Panc1 (cell line): ENCODE results near the gene IFT80. TPM values are rescaled to one million over a fixed set of nuclear protein-coding genes. Genes with fewer than 3 reads are reported as not detected.
"Not testable (repeated sequence)": the region's sequence is repeated elsewhere in the genome, so short reads cannot be mapped to it uniquely, and the experiment has no call there.

ENCODE experiments used
- ATAC-seq: fragments of 200-7000 bp; cut with Tn5 transposase; 2 replicates; pipeline ENCODE4 v1.9.1; 2020; ENCODE audit warnings: mild to moderate bottlenecking, moderate library complexity
- BruUV-seq: library from RNA; stranded (reverse); fragments of 400-500 nt; replicated peaks from 2 replicates; lab custom pipeline; 2021; lab: Mats Ljungman, UMichigan
- CTCF ChIA-PET: fragments of 300-600 bp; sonication (Branson Sonifier 250); formaldehyde crosslinking; loops from one replicate; lab custom pipeline; 2022; ENCODE audit warnings: antibody characterized with exemption; lab: Charles Lee
- POLR2A ChIA-PET: fragments of 300-600 bp; sonication (Branson Sonifier 250); formaldehyde crosslinking; loops from one replicate; lab custom pipeline; 2022; ENCODE audit warnings: antibody characterized with exemption; lab: Charles Lee
- DNase-seq: peaks from one replicate; pipeline ENCODE4 v3.0.0-alpha.2; 2010; ENCODE audit warnings: low read depth, low spot score
- H3K27ac ChIP-seq: 2 replicates; pipeline ENCODE4 v1.5.1; 2011; ENCODE audit warnings: mild to moderate bottlenecking, low read length, inconsistent platforms
- H3K27me3 ChIP-seq: fragments of 200-500 bp; sonication (Bioruptor generic); 2 replicates; pipeline ENCODE4 v1.6.0; 2014; ENCODE audit warnings: low read length, inconsistent platforms; ENCODE audit not compliant: control insufficient read depth, insufficient read depth
- H3K36me3 ChIP-seq: fragments of 200-500 bp; sonication (Bioruptor generic); 2 replicates; pipeline ENCODE4 v1.5.1; 2014; ENCODE audit warnings: inconsistent platforms, mild to moderate bottlenecking, low read length, moderate library complexity; ENCODE audit not compliant: control insufficient read depth, insufficient read depth
- H3K4me1 ChIP-seq: 2 replicates; pipeline ENCODE4 v1.5.1; 2011; ENCODE audit warnings: inconsistent platforms, mild to moderate bottlenecking, low read length, moderate library complexity; ENCODE audit not compliant: control insufficient read depth, insufficient read depth
- H3K4me3 ChIP-seq, 2 experiments: 2 replicates each; pipeline ENCODE4 v1.5.1; 2011 to 2012; ENCODE audit warnings: low read depth in 2 of 2, low read length in 2 of 2, mild to moderate bottlenecking in 2 of 2, inconsistent platforms in 1 of 2, moderate library complexity in 1 of 2
- H3K9me3 ChIP-seq: fragments of 200-500 bp; sonication (Bioruptor generic); 2 replicates; pipeline ENCODE4 v1.5.1; 2014; ENCODE audit warnings: low read depth, mild to moderate bottlenecking, inconsistent platforms, low read length, moderate library complexity; ENCODE audit not compliant: control insufficient read depth, insufficient read depth
- POLR2AphosphoS5 ChIP-seq: IDR thresholded peaks from 2 replicates; pipeline ENCODE4 v1.6.1; 2012; ENCODE audit warnings: mild to moderate bottlenecking, low read depth, low read length, moderate library complexity
- REST ChIP-seq, 2 experiments: IDR thresholded peaks; 2 replicates each; pipeline ENCODE4 v1.6.1; 2011 to 2012; ENCODE audit warnings: low read depth in 2 of 2, control low read depth in 1 of 2, low read length in 1 of 2, mild to moderate bottlenecking in 1 of 2, moderate library complexity in 1 of 2; ENCODE audit not compliant: insufficient read depth in 1 of 2
- SIN3A ChIP-seq: IDR thresholded peaks from 2 replicates; pipeline ENCODE4 v1.6.1; 2012; ENCODE audit warnings: low read depth, mild to moderate bottlenecking, low read length, moderate library complexity, borderline replicate concordance; ENCODE audit not compliant: insufficient read depth
- TCF7L2 ChIP-seq: IDR thresholded peaks from 2 replicates; pipeline ENCODE4 v1.6.1; 2011; ENCODE audit warnings: mild to moderate bottlenecking, low read depth, low read length, inconsistent platforms
- in situ Hi-C: cut with HindIII; loops from 2 replicates; pipeline ENCODE4 v1.10.0; 2016; ENCODE audit warnings: low sequenced_read_pairs, low pct_unique_long_range_greater_than_20kb
- intact Hi-C: fragments of 100-400 bp; cut with micrococcal nuclease; formaldehyde crosslinking; loops from one replicate; pipeline ENCODE4 v1.10.0; 2022; ENCODE audit not compliant: unreplicated experiment
- total RNA-seq: library from RNA; stranded (reverse); gene quantifications from one replicate; pipeline ENCODE4 v1.2.1, GENCODE V29; 2021; ENCODE audit not compliant: unreplicated experiment
- TF ChIP-seq, protein P1 (sequence below): fragments of 450-650 bp; IDR thresholded peaks from 2 replicates; pipeline ENCODE4 v1.5.1; 2017; ENCODE audit warnings: mild to moderate bottlenecking

IFT80 gene
- total RNA-seq, 1 experiment from 2014 or later: 35.1 TPM

DNA sequence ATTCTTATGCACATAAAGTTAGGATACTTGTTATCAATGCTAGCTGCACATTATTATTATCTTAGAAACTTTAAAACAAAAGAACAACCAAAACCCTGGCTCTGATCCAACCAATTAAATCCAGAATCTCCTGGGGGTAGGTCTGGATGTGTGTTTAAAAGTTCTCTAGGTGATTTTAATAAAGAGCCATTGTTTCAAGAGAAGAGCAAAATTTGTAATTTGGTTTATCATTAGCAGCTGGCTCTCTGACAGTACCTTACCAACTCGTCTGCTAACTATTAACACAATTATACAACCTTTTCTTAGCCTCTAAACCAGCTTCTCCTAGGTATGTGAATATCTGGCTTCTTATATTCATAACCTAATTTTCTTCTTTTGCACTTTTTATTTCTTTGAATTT lies 68.9 kb downstream of the IFT80 start:
- Histone ChIP-seq H3K4me1 (no peaks in the 10 kb centered on the region), H3K9me3 (no peaks in the 10 kb centered on the region), H3K4me3 (no peak overlapping the region), H3K27ac (no peak overlapping the region; the same call in 1 of the 2 replicates), H3K27me3 (no peaks in the 10 kb centered on the region), H3K36me3 (no peaks in the 10 kb centered on the region)
- in situ Hi-C loops: no loop called here
- DNase-seq (no peak), ATAC-seq (no peak)
- no TSS peak for BruUV-seq
- ChIA-PET POLR2A (interaction anchor here (0.5 kb wide), 1 partner anchor 38 kb away, joined by 5 read pairs; no protein-coding TSS in a partner anchor), CTCF (no interaction called here)
- no peak for TF ChIP-seq SIN3A
- TF ChIP-seq POLR2AphosphoS5: no peak
- no peak for TF ChIP-seq TCF7L2
- TF ChIP-seq, protein P1, sequence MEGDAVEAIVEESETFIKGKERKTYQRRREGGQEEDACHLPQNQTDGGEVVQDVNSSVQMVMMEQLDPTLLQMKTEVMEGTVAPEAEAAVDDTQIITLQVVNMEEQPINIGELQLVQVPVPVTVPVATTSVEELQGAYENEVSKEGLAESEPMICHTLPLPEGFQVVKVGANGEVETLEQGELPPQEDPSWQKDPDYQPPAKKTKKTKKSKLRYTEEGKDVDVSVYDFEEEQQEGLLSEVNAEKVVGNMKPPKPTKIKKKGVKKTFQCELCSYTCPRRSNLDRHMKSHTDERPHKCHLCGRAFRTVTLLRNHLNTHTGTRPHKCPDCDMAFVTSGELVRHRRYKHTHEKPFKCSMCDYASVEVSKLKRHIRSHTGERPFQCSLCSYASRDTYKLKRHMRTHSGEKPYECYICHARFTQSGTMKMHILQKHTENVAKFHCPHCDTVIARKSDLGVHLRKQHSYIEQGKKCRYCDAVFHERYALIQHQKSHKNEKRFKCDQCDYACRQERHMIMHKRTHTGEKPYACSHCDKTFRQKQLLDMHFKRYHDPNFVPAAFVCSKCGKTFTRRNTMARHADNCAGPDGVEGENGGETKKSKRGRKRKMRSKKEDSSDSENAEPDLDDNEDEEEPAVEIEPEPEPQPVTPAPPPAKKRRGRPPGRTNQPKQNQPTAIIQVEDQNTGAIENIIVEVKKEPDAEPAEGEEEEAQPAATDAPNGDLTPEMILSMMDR: no peak
- TF ChIP-seq REST (IDR thresholded peaks at IDR 0.05; ENCODE audit: insufficient read depth in 1 of 2, low read depth in 2 of 2, low read length in 1 of 2): no peak
- intact Hi-C loops: loop anchor here (2.0 kb wide), 1 partner anchor 59 kb away; no protein-coding TSS in a partner anchor

DNA sequence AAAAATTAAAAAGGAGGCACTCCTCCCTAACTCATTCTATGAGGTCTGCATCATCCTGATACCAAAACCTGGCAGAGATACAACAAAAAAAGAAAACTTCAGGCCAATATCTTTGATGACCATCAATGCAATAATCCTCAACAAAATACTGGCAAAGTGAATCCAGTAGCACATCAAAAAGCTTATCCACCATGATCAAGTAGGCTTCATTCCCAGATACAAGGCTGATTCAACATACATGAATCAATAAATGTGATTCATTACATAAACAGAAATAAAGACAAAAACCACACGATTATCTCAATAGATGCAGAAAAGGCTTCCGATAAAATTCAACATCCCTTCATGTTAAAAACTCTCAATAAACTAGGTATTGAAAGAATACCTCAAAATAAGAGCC lies 72.7 kb downstream of the IFT80 start:
- H3K9me3 ChIP-seq, DNase-seq, H3K4me3 ChIP-seq, BruUV-seq, H3K27ac ChIP-seq, H3K36me3 ChIP-seq, CTCF ChIA-PET, intact Hi-C loops, ATAC-seq, H3K4me1 ChIP-seq, H3K27me3 ChIP-seq, in situ Hi-C loops, POLR2A ChIA-PET: not testable (repeated sequence)

GRCh38 chr3:160321821-160322220 lies 77.2 kb downstream of the IFT80 start:
- H3K9me3 ChIP-seq, BruUV-seq, intact Hi-C loops, H3K36me3 ChIP-seq, in situ Hi-C loops, POLR2A ChIA-PET, H3K27ac ChIP-seq, H3K4me1 ChIP-seq, DNase-seq, H3K27me3 ChIP-seq, H3K4me3 ChIP-seq, ATAC-seq, CTCF ChIA-PET: not testable (repeated sequence)
